GM21576 (cell line): ENCODE data around the gene CBX2.
"Not testable (repeated sequence)": the region's sequence is repeated elsewhere in the genome, so short reads cannot be mapped to it uniquely, and the experiment has no call there.

Experiments
- ATAC-seq: cut with Tn5 transposase; IDR thresholded peaks from one replicate; pipeline ENCODE4 v1.9.1; 2021; ENCODE audit warnings: mild to moderate bottlenecking, moderate library complexity; ENCODE audit not compliant: unreplicated experiment

The CBX2 gene

DNA sequence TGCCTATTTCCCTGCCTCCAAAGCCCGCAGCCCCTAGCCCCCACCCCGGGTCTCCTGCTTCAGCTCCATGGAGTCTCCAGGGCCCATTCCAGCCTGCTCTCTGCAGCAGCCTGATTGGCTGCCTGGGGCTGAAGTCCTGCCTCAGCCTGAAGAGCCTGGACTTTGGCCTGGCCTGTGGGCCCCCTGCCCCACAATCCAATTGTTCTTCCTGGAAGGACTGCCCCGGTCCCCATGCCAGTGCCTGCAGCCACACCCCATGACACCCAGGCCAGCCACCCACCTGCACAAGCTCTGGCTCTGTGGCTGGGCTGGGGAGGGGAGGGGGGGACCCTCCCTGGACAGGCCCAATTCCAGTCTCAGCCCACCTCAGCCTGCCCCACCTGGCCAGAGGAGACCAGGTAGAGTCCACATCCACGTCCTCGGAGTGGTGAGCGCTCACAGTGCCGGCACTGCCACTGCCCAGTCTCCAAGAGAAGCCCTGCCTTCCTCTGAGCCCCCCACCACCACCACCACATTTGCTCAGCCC lies 34.9 kb upstream of the CBX2 start:
- no peak for ATAC-seq

GRCh38 chr17:79743614-79744013 lies 34.3 kb upstream of the CBX2 start:
- no peak for ATAC-seq

DNA sequence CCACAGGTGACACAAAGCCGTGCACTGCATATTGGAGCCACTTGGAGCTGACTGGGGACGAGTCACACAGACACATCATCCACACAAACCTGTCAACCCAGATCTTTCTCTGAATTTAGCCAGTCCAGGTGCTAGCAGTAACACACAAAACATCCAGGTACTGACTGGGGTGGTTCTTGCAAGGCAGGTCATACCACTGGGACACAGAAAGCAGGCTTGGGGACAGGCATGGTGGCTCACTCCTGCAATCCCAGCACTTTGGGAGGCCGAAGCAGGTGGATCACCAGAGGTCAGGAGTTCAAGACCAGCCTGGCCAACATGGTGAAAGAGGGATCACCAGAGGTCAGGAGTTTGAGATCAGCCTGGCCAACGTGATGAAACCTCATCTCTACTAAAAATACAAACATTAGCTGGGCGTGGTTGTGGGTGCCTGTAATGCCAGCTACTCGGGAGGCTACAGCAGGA lies 32.3 kb upstream of the CBX2 start:
- no peak for ATAC-seq

DNA sequence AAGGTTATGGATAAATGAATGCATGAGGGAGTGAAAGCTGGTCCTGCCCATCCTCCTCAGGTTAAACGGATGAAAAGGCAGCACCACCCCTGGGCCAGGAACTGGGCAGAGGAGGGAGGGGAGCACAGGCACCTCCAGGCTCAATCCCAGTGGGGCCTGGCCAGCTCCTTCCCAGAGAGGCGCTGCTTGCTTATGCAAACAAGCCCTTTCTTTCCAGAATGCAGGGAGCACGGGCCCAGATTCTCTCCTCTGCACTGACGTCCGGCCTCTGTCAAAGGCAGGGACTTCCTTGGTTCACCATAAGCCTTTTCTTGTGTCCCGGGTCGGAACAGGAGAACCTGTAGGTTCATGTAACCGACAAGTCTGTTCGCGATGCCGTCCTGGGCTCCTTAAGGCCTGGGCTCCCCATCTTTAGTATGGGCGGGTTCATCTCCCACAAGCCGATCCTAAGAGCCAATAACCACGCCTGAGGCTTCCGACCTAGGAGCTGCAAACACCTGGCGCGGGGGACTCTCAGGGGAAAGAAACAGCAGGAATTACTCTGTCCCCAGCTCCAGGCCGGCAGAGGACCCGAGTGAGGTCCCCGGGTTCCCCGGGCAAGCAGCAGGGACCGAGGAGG lies 30.9 kb upstream of the CBX2 start:
- no peak for ATAC-seq

- ATAC-seq = no peak
Measured at GRCh38 chr17:79747508-79748294, 30.2 kb upstream of the CBX2 start.

DNA sequence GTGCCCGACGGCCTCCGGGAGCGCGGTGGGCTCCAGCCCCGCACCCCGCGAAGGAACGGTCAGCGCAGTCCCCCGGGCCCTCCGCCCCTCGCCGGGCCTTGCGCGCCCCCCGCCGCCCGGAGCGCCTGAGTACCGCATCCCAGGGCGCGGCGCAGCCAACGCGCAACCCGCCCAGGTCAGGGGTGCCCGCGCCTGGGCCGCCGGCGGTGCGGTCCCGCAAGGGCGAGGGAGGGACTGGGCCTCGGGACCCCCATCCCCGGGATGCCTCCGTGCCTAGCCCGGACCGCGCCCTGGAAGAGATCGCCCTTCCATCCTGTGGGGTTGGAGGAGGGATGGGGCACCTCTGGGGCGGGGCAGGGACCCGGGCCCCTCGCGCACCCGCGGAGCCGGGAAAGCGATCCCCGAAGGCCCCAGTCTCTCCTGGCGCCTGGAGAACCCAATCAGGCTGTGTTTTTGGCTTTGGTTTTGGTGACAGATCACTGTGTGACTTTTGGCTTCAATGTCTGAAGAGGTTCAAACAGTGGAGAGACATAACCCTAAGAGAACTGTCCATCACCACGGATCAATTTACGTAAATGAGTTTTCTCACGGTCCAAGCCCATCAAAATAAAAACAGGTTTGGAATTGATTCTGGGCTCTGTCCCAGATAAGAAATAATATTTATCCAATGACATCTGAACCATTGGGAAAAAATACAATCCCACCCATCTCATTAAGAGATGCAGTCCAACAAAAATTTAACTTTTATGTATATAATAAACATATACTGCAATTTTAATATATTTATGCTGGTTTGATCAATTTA lies 29.5 kb upstream of the CBX2 start:
- no peak for ATAC-seq

DNA sequence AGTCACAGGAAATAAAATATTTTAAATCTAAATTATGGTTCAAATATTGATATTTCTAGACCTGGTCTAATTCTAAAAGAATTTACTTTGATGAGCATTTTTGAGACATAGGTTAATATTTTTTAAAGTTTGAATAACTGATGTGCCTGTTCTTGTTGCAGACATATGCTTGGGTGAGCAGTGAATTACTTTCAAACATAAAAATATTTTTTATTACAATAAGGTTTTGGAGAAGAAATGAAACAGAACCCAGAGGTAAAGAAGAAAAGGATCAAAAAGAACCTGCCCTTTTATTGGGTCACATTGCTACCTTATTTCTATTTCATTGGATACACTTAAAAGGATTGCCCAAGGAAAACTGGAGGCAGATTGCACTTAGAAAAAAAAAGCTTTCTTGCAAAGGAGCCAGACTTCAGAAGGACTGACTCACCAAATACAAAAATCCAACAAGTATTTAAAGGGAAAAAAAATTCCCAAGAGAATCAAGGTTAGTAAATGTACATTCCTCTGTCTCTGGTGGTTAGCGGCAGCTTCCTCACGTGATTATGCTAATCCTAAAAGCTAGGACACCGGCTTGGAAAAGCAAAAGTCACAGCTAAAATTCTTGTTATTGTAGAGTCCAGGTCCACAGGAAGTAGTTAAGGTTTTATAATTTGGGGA lies 28.7 kb upstream of the CBX2 start:
- ATAC-seq = no peak

- ATAC-seq = no peak
Measured at GRCh38 chr17:79749958-79750357, 28.0 kb upstream of the CBX2 start.

DNA sequence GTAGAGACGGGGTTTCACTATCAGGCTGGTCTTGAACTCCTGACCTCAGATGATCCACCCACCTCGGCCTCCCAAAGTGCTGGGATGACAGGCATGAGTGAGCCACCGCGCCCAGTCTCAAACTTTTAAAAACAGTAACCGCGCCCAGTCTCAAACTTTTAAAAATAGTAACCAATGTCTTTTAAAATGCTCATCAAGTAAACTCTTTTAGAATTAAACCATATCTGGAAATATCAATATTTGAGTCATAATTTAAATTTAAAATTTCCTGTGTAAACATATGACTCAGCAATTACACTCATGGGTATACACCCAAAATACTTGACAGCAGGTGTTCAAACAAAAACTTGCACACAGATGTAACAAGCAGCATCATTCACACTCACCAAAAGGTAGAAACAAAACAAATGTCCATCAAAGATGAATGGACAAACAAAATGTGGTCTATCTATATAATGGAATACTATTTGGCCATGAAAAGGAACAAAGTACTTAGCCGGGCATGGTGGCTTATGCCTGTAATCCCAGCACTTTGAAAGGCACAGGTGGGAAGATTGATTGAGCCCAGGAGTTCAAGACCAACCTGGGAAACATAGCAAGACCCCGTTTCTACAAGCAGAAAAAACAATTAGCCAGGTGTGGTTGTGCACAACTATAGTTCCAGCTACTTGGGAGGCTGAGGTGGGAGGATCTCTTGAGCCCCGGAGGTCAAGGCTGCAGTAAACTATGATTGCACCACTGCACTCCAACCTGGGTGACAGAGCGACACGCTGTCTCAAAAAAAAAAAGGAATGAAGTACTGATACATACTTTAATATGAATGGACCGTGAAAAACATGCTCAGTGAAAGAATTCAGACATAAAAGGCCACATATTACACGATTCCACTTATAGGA lies 27.1 kb upstream of the CBX2 start:
- ATAC-seq = no peak

- ATAC-seq = no peak
Measured at GRCh38 chr17:79752175-79752574, 25.8 kb upstream of the CBX2 start.

GRCh38 chr17:79754370-79754769 lies 23.6 kb upstream of the CBX2 start:
- ATAC-seq = no peak

- not testable (repeated sequence) for ATAC-seq
Measured at GRCh38 chr17:79754903-79755302, 23.0 kb upstream of the CBX2 start.

- ATAC-seq = no peak
Measured at GRCh38 chr17:79755591-79755990, 22.4 kb upstream of the CBX2 start.

- ATAC-seq = no peak
Measured at GRCh38 chr17:79757140-79757745, 20.7 kb upstream of the CBX2 start.

GRCh38 chr17:79758271-79758670 lies 19.7 kb upstream of the CBX2 start:
- ATAC-seq = no peak

DNA sequence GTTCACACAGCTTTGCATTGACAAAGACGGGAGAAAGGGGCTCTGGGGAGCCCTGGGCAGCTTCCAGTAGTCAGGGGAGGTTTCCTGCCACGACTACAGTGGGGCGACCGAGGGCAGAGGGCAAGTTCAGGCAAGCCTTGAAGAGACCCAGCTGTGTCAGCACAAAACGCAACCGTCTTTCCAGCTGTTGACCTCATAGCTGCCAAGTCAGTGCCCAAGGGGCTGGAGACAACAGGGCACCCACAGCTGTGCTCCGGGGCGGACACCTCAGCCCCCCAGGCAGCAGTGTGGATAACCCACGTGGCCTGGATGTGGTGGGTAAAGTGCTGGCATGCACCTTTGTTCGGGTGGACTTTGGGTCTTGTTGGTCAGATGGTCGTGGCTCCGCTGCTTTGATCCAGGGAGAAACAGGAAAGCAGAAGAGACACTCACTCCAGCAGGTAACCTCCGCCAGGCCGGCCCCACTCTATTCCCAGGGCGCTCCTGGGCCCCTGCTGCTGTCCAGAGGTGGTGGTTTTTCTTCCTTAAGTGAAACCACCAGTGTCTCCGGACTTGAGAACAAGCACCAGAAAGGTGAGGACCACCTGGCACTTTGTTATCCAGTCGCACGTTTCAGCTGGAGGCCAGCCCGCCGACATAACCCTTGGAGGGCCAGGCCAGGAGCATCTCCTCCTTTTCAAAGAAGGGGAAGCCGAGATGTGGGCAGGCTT lies 17.6 kb upstream of the CBX2 start:
- no peak for ATAC-seq

DNA sequence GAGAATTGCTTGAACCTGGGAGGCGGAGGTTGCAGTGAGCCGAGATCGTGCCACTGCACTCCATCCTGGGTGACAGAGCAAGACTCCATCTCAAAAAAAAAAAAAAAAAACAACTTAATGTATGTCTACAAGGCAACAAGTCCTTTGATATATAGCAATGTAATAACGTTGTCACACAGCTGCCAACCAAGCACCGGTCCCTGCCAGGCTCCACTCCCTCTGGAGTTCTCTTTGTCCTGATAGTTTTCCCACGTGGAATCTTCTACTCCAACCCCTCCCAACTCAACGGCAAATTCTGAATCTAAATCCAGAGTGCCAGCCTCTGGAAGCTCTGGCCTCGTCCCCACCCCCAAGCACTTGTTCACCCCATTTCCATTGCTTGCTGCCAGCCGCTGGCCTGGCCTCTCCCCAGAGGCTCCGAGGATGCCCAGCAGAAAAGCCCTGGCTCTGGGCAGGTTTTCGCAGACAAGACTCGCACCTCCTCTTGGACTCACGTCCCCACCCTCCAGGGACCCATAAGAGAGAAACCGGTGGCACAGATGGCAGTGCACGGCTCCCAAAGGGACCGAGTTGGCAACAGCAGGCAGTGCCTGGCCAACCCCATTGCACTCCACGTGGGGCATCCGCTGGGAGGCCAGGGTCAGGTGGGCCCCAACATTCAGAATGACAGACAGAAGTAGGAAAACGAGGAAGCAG lies 15.9 kb upstream of the CBX2 start:
- ATAC-seq = no peak

GRCh38 chr17:79765708-79766107 lies 12.2 kb upstream of the CBX2 start:
- no peak for ATAC-seq
